T-helper 17 cell (primary cell): ENCODE measurements around the gene CDK16. TPM values are rescaled to one million over a fixed set of nuclear protein-coding genes. Genes with fewer than 3 reads are reported as not detected.

Experiments
- ATAC-seq: fragments of 150-1000 bp; cut with Tn5 transposase; 2 replicates; pipeline ENCODE4 v1.10.0; 2021; ENCODE audit warnings: mild to moderate bottlenecking, moderate library complexity
- DNase-seq, 3 donors: peaks; one replicate each; pipeline versions ENCODE4 v3.0.0 to v3.0.0-alpha.2; 2020 to 2021
- H3K9me3 ChIP-seq: one replicate; pipeline ENCODE4 v1.7.0; 2013; ENCODE audit warnings: low read length, mild to moderate bottlenecking; ENCODE audit not compliant: control insufficient read depth, poor library complexity, severe bottlenecking
- H3K27ac Mint-ChIP-seq: one replicate; pipeline ENCODE4 v1.8.0; 2022; ENCODE audit warnings: mild to moderate bottlenecking, moderate library complexity, mixed read lengths
- H3K27me3 Mint-ChIP-seq: one replicate; pipeline ENCODE4 v1.8.0; 2022; ENCODE audit warnings: mixed read lengths
- H3K36me3 Mint-ChIP-seq: one replicate; pipeline ENCODE4 v1.8.0; 2022; ENCODE audit warnings: low read depth, mixed read lengths
- H3K4me1 Mint-ChIP-seq: one replicate; pipeline ENCODE4 v1.8.0; 2022; ENCODE audit warnings: mild to moderate bottlenecking, mixed read lengths
- H3K4me3 Mint-ChIP-seq: one replicate; pipeline ENCODE4 v1.8.0; 2022; ENCODE audit warnings: mild to moderate bottlenecking, moderate library complexity, mixed read lengths
- total RNA-seq, 4 donors: library from RNA in 2 of 4; stranded (reverse) in 2 of 4; gene quantifications; one replicate each; pipeline ENCODE4 v1.2.3 and lab custom pipeline; 2022 to 2026

CDK16 gene
- total RNA-seq, 2 donors from 2014 or later: 123 to 145 TPM

GRCh38 chrX:47230136-47230868, 11.8 kb downstream of the CDK16 start:
- ATAC-seq: no peak
- H3K27ac Mint-ChIP-seq: peak overlapping the region; percentile 27
- H3K36me3 Mint-ChIP-seq: peaks cover 2% of the 10 kb centered on the region
- peak overlapping the region; percentile 66 for H3K4me3 Mint-ChIP-seq
- DNase-seq: no peak
- peaks cover 6% of the 10 kb centered on the region for H3K4me1 Mint-ChIP-seq
- no peaks in the 10 kb centered on the region for H3K27me3 Mint-ChIP-seq
- no peaks in the 10 kb centered on the region for H3K9me3 ChIP-seq

GRCh38 chrX:47231167-47231566, 12.7 kb downstream of the CDK16 start:
- peak overlapping the region; percentile 27 for H3K27ac Mint-ChIP-seq
- peaks cover 2% of the 10 kb centered on the region for H3K36me3 Mint-ChIP-seq
- ATAC-seq (no peak), DNase-seq (no peak)
- H3K27me3 Mint-ChIP-seq: no peaks in the 10 kb centered on the region
- peaks cover 12% of the 10 kb centered on the region for H3K4me1 Mint-ChIP-seq
- H3K9me3 ChIP-seq: no peaks in the 10 kb centered on the region
- peak overlapping the region; percentile 12 for H3K4me3 Mint-ChIP-seq

GRCh38 chrX:47232197-47232802, 13.8 kb downstream of the CDK16 start:
- peak overlapping the region; percentile 97 for H3K27ac Mint-ChIP-seq
- no peaks in the 10 kb centered on the region for H3K27me3 Mint-ChIP-seq
- ATAC-seq (no peak), DNase-seq (no peak)
- peak overlapping the region; percentile 93 for H3K4me3 Mint-ChIP-seq
- no peaks in the 10 kb centered on the region for H3K9me3 ChIP-seq
- H3K4me1 Mint-ChIP-seq: peaks cover 12% of the 10 kb centered on the region
- H3K36me3 Mint-ChIP-seq: peaks cover 2% of the 10 kb centered on the region

GRCh38 chrX:47232803-47233332, 14.4 kb downstream of the CDK16 start, which contains the start of gene USP11:
Gene USP11, plus strand, starts transcription at chrX:47233009. Its CDS starts 35 bp downstream, at chrX:47233044.
- peaks cover 2% of the 10 kb centered on the region for H3K36me3 Mint-ChIP-seq
- no peaks in the 10 kb centered on the region for H3K9me3 ChIP-seq
- H3K27me3 Mint-ChIP-seq: no peaks in the 10 kb centered on the region
- peak within 1 kb of the TSS; percentile 97 for H3K27ac Mint-ChIP-seq
- DNase-seq (peak in 2 of 3 donors; percentile 16 to 21), ATAC-seq (peak; percentile 0)
- peaks cover 12% of the 10 kb centered on the region for H3K4me1 Mint-ChIP-seq
- peak within 1 kb of the TSS; percentile 93 for H3K4me3 Mint-ChIP-seq

GRCh38 chrX:47233333-47234113, 15.0 kb downstream of the CDK16 start:
- peaks cover 12% of the 10 kb centered on the region for H3K4me1 Mint-ChIP-seq
- ATAC-seq (peak; percentile 88), DNase-seq (peak; percentile 81 to 91 (median 84))
- H3K9me3 ChIP-seq: no peaks in the 10 kb centered on the region
- H3K27me3 Mint-ChIP-seq: no peaks in the 10 kb centered on the region
- H3K27ac Mint-ChIP-seq: peak overlapping the region; percentile 97
- peak overlapping the region; percentile 93 for H3K4me3 Mint-ChIP-seq
- peaks cover 2% of the 10 kb centered on the region for H3K36me3 Mint-ChIP-seq

- H3K4me3 Mint-ChIP-seq: no peak overlapping the region
- ATAC-seq: no peak
- peaks cover 9% of the 10 kb centered on the region for H3K4me1 Mint-ChIP-seq
- no peaks in the 10 kb centered on the region for H3K36me3 Mint-ChIP-seq
- no peaks in the 10 kb centered on the region for H3K27me3 Mint-ChIP-seq
- DNase-seq: no peak
- H3K9me3 ChIP-seq: no peaks in the 10 kb centered on the region
- peak overlapping the region; percentile 97 for H3K27ac Mint-ChIP-seq
These were observed 16.1 kb downstream of the CDK16 start for GRCh38 chrX:47234583-47234982.

GRCh38 chrX:47235691-47236103, 17.2 kb downstream of the CDK16 start:
- no peak for DNase-seq
- peak overlapping the region; percentile 84 for H3K27ac Mint-ChIP-seq

GRCh38 chrX:47239199-47239598, 20.7 kb downstream of the CDK16 start:
- Mint-ChIP-seq H3K4me3 (no peak overlapping the region), H3K27me3 (no peaks in the 10 kb centered on the region), H3K27ac (no peak overlapping the region), H3K4me1 (peaks cover 9% of the 10 kb centered on the region), H3K36me3 (no peaks in the 10 kb centered on the region)
- H3K9me3 ChIP-seq: no peaks in the 10 kb centered on the region
- no peak for DNase-seq
- no peak for ATAC-seq

More at GRCh38 chrX:47235691-47236103, 17.2 kb downstream of the CDK16 start:
- Mint-ChIP-seq H3K36me3 (no peaks in the 10 kb centered on the region), H3K27me3 (no peaks in the 10 kb centered on the region), H3K4me1 (peaks cover 9% of the 10 kb centered on the region), H3K4me3 (peak overlapping the region; percentile 34)
- no peaks in the 10 kb centered on the region for H3K9me3 ChIP-seq
- no peak for ATAC-seq

GRCh38 chrX:47239898-47240545, 21.5 kb downstream of the CDK16 start:
- Mint-ChIP-seq H3K4me3 (no peak overlapping the region), H3K27me3 (no peaks in the 10 kb centered on the region), H3K27ac (no peak overlapping the region), H3K4me1 (peaks cover 8% of the 10 kb centered on the region), H3K36me3 (no peaks in the 10 kb centered on the region)
- ATAC-seq (no peak), DNase-seq (no peak)
- no peaks in the 10 kb centered on the region for H3K9me3 ChIP-seq

GRCh38 chrX:47240619-47241018, 22.1 kb downstream of the CDK16 start:
- H3K36me3 Mint-ChIP-seq: no peaks in the 10 kb centered on the region
- no peak overlapping the region for H3K27ac Mint-ChIP-seq
- no peaks in the 10 kb centered on the region for H3K9me3 ChIP-seq

GRCh38 chrX:47241201-47242011, 22.9 kb downstream of the CDK16 start:
- ATAC-seq (no peak), DNase-seq (no peak)
- Mint-ChIP-seq H3K4me1 (no peaks in the 10 kb centered on the region), H3K4me3 (no peak overlapping the region), H3K27me3 (no peaks in the 10 kb centered on the region), H3K27ac (no peak overlapping the region), H3K36me3 (no peaks in the 10 kb centered on the region)
- no peaks in the 10 kb centered on the region for H3K9me3 ChIP-seq

More at GRCh38 chrX:47240619-47241018, 22.1 kb downstream of the CDK16 start:
- H3K27me3 Mint-ChIP-seq: no peaks in the 10 kb centered on the region
- ATAC-seq (no peak), DNase-seq (no peak)
- H3K4me3 Mint-ChIP-seq: no peak overlapping the region
- peaks cover 4% of the 10 kb centered on the region for H3K4me1 Mint-ChIP-seq

GRCh38 chrX:47242321-47242720, 23.8 kb downstream of the CDK16 start:
- H3K27me3 Mint-ChIP-seq: no peaks in the 10 kb centered on the region
- no peaks in the 10 kb centered on the region for H3K9me3 ChIP-seq
- no peak overlapping the region for H3K4me3 Mint-ChIP-seq
- DNase-seq (no peak), ATAC-seq (no peak)
- H3K36me3 Mint-ChIP-seq: no peaks in the 10 kb centered on the region
- H3K4me1 Mint-ChIP-seq: no peaks in the 10 kb centered on the region
- H3K27ac Mint-ChIP-seq: no peak overlapping the region
